ENCODE data around the gene SMURF1.

SMURF1 gene

DNA sequence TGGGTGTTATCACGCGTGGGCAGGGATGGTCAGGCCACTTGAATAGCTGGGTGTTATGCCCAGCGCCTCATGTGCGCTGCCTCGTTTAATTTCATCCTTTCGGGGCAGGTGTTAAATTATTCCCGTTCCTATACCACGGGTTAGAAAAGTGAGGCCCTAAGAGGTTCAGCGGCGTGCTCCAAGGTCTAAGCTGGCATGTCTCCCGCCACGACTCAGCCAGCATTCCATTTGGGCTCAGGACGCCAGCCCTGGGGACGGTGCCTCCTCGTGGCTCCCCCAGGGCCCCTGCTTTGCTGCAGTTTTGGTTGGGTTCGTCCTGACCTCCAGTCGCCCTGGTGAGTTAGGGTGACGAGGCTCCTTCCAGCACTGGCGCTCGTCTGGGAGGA lies 141.1 kb downstream of the SMURF1 start:
- Histone ChIP-seq H3K27me3 (ENCODE audit: insufficient read depth, low read length) (no peaks in the 10 kb centered on the region), H3K4me1 (ENCODE audit: insufficient read depth, low read length) (no peaks in the 10 kb centered on the region), H3K36me3 (ENCODE audit: insufficient read depth, low read length) (peaks cover 72% of the 10 kb centered on the region), H3K9me3 (ENCODE audit: low read length) (no peaks in the 10 kb centered on the region), H3K4me3 (ENCODE audit: low read length) (no peak overlapping the region), H2AFZ (ENCODE audit: low read depth, low read length) (no peak overlapping the region)

DNA sequence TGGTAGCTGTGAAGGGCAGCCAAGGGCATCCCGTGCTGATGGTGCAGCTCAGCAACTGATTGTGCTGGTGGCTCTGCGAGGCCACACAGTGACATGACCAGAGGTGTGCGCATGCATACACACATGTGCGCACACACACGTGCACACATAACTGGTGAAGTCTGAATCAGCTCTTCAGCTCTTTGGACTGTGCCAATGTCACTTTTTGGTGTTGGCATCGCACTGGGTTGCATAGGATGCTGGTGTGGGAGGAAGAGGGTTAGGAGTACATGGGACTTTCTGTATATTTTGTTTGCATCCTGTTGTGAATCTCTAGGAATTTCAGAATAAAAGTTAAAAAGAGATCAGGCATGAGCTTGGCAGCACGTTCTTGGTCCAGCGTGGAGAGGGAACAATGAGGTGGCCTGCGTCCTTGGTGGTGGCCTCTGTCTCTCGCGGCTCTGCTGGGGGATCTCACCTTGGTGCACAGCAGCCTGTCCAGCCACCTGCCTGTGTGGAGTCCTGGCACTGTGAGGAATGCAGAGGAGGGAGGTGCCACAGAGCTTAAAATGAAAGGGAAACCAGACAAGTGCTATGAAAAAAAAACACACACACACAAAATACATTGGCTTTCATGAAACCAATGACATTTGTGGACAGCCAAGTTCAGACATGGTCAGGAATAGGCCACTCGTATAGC lies 141.6 kb downstream of the SMURF1 start:
- H3K4me3 ChIP-seq (ENCODE audit: low read length): no peak overlapping the region
- no peaks in the 10 kb centered on the region for H3K27me3 ChIP-seq (ENCODE audit: insufficient read depth, low read length)
- peaks cover 77% of the 10 kb centered on the region for H3K36me3 ChIP-seq (ENCODE audit: insufficient read depth, low read length)
- no peak overlapping the region for H2AFZ ChIP-seq (ENCODE audit: low read depth, low read length)
- no peaks in the 10 kb centered on the region for H3K9me3 ChIP-seq (ENCODE audit: low read length)
- no peaks in the 10 kb centered on the region for H3K4me1 ChIP-seq (ENCODE audit: insufficient read depth, low read length)

DNA sequence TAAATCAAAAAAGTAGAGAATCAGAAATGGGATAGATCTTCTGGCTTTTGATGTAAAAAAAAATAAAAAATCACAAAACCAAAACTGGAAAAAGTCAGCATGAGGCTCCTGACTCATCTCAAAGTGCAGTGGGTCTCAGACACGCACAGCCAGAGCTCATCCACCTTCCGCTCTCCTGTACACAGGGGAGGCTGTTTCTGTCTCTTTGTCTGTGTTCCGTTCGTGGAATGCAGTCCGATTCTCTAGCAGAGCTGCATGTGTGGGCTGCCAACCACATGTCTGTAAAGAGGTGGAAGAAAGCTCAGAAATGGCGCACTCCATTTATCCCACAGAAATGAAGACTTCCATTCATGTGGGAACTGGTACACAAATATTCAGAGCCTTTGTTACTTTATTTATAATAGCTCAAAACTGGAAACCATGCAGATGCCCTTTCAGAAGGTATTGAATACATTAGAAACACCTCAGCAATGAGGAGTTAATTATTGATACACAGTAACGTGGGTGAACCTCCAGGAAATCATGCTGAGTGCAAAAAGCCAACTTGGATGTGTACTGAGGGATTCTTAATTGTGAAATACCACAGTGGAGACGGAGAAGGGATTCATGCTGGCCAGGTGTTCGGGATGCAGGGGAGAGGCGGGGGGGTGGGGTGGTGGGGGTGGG lies 142.3 kb downstream of the SMURF1 start:
- peaks cover 75% of the 10 kb centered on the region for H3K36me3 ChIP-seq (ENCODE audit: insufficient read depth, low read length)
- H3K9me3 ChIP-seq (ENCODE audit: low read length): no peaks in the 10 kb centered on the region
- H3K4me3 ChIP-seq (ENCODE audit: low read length): no peak overlapping the region
- H3K4me1 ChIP-seq (ENCODE audit: insufficient read depth, low read length): no peaks in the 10 kb centered on the region
- H2AFZ ChIP-seq (ENCODE audit: low read depth, low read length): no peak overlapping the region
- no peaks in the 10 kb centered on the region for H3K27me3 ChIP-seq (ENCODE audit: insufficient read depth, low read length)

DNA sequence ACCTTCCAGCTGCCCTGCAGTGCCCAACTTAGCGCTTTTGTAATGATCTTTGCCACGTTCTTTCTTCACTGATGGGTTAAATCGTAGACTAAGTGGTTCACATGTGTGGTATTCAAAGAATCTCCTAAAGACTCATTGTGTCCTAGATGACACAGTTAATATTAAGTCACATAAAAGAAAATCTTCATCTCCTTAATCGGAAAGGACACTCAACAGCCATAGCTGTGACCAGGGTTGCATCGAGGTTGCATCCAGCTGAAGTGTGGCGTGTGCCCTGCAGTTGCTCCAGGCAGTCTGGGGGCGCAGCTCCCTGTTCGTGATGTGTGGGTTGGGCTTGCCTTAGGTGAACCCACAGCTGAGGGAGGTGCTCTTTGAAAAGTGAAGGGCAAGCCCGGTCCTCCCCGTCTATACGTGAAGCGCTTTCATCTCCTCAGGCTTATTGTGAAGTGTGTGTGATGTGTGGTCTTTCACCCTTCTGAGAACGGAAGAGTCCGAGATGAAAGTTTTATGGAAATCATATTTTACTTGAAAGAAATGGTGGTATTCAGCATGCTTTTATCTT lies 142.9 kb downstream of the SMURF1 start:
- no peaks in the 10 kb centered on the region for H3K4me1 ChIP-seq (ENCODE audit: insufficient read depth, low read length)
- no peaks in the 10 kb centered on the region for H3K27me3 ChIP-seq (ENCODE audit: insufficient read depth, low read length)
- no peak overlapping the region for H2AFZ ChIP-seq (ENCODE audit: low read depth, low read length)
- peaks cover 75% of the 10 kb centered on the region for H3K36me3 ChIP-seq (ENCODE audit: insufficient read depth, low read length)
- H3K9me3 ChIP-seq (ENCODE audit: low read length): no peaks in the 10 kb centered on the region
- H3K4me3 ChIP-seq (ENCODE audit: low read length): no peak overlapping the region

DNA sequence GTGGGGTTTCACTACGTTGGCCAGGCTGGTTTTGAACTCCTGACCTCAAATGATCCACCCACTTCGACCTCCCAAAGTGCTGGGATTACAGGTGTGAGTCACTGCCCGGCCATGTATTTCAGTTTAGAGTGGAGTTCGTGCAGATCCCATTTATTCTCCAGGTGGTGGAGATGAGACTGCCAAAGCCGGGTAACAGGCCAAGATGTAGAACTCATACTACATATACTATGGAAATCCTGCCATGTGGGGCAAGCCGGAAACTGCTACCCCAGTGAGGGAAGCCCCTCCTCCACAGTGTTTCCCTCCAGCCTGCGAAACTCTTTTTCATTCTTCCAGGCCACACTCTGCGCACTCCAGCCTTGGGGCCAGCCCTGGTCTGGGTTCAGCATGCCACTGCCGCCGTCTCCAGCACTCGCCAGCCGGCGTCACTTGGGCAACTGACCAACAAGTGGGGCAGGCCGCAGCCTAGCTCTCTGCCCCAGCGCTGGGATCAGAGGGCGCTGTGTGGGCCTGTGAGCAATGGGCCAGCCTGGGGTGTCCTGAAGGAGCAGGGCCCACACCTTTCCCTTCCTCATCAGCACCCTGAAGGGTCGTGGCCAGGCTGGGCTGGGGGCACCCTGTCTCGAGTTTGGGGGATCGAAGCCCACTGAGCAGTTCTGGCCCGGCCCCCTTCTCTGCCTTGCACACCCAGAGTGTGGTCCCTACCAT lies 143.6 kb downstream of the SMURF1 start:
- Histone ChIP-seq H3K36me3 (ENCODE audit: insufficient read depth, low read length) (peaks cover 75% of the 10 kb centered on the region), H3K4me3 (ENCODE audit: low read length) (no peak overlapping the region), H3K9me3 (ENCODE audit: low read length) (no peaks in the 10 kb centered on the region)

DNA sequence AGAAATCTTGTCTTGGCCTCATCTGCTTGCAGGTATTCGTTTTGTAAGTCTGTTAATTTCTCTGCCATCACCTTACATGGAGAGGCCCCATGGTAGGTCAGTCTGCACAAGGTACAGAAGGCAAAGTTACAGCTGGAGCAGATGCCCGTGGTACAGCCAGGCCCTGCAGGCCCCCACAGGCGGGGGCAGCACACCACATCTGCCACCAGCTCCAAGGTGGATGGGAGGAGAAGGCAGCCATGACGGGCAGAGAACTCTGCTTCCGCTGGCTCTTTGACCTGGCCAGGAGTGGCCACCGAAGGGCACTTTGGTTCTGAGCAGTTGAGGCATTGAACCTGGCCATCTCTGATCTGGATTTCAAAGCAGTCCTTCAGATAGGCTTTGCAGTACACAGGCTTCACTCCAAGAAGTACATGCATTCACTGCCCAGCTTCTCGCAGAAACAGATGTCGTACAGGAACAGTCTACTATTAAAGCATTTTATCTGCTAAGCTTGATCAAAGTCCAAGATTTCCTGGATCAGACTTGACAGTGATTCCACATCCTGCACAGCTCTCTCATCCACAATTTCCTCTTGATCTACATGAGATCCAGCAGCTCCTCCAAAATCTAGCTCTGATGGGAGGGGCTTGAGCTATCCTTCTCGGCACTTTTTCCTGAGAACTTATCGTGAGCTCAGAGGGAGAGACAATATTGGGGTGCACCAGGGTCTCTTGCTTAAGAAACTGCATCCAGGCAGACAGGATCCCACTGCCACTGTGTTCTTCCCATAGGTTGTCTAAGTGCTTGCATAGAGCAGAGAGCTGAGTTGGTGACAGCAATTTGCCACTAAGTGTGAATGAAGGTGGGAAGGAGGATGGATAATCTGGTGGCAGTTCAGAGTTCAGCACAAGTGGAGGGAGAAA lies 144.8 kb downstream of the SMURF1 start:
- no peaks in the 10 kb centered on the region for H3K27me3 ChIP-seq (ENCODE audit: insufficient read depth, low read length)
- no peak overlapping the region for H2AFZ ChIP-seq (ENCODE audit: low read depth, low read length)
- H3K4me3 ChIP-seq (ENCODE audit: low read length): no peak overlapping the region
- H3K9me3 ChIP-seq (ENCODE audit: low read length): no peaks in the 10 kb centered on the region
- H3K36me3 ChIP-seq (ENCODE audit: insufficient read depth, low read length): peaks cover 75% of the 10 kb centered on the region
- H3K4me1 ChIP-seq (ENCODE audit: insufficient read depth, low read length): no peaks in the 10 kb centered on the region

More for the DNA sequence above, 143.6 kb downstream of the SMURF1 start:
- H3K27me3 ChIP-seq (ENCODE audit: insufficient read depth, low read length): no peaks in the 10 kb centered on the region
- H2AFZ ChIP-seq (ENCODE audit: low read depth, low read length): no peak overlapping the region
- H3K4me1 ChIP-seq (ENCODE audit: insufficient read depth, low read length): no peaks in the 10 kb centered on the region

DNA sequence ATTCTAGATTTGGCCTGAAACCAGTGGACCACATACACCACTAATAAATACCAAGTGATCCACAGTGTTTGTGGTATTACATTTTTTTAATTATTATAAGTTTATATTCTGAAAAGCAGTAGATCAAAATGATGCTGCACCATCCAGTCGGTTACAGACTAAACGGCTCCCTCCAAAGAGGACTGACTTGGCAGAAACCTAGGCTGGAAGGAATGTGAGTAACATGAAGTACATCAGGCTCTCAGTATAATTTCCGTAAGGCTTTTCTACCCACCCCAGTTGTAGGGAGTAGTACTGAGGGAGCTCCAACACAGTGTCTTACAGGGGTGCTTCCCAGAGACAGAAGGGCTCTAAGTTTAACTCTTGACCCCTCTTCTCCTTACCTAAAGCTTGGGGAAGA lies 146.1 kb downstream of the SMURF1 start:
- H2AFZ ChIP-seq (ENCODE audit: low read depth, low read length): no peak overlapping the region
- no peaks in the 10 kb centered on the region for H3K9me3 ChIP-seq (ENCODE audit: low read length)
- H3K27me3 ChIP-seq (ENCODE audit: insufficient read depth, low read length): no peaks in the 10 kb centered on the region
- no peaks in the 10 kb centered on the region for H3K4me1 ChIP-seq (ENCODE audit: insufficient read depth, low read length)
- H3K4me3 ChIP-seq (ENCODE audit: low read length): no peak overlapping the region
- H3K36me3 ChIP-seq (ENCODE audit: insufficient read depth, low read length): peaks cover 79% of the 10 kb centered on the region

DNA sequence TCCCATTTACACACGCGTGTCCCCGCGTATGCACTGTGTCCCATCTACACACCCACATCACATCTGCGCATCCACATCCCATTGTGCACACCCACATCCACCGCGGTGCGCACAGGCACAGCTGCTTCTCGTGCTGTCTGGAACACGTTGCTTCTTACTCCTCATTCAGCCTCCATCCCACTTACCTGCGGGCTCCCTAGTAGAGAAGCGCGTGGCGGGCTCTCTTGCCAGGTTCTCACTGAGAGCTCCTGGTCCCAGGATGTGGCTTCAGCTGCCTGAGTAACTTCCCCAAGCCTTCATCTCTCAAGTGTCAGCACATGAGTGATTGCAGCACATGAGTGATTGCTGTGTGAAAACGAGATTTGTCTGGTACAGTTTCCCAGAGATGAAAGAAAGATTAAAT lies 147.8 kb downstream of the SMURF1 start:
- Histone ChIP-seq H3K27me3 (ENCODE audit: insufficient read depth, low read length) (no peaks in the 10 kb centered on the region), H2AFZ (ENCODE audit: low read depth, low read length) (no peak overlapping the region), H3K4me3 (ENCODE audit: low read length) (no peak overlapping the region), H3K9me3 (ENCODE audit: low read length) (no peaks in the 10 kb centered on the region), H3K4me1 (ENCODE audit: insufficient read depth, low read length) (no peaks in the 10 kb centered on the region), H3K36me3 (ENCODE audit: insufficient read depth, low read length) (peaks cover 88% of the 10 kb centered on the region)

DNA sequence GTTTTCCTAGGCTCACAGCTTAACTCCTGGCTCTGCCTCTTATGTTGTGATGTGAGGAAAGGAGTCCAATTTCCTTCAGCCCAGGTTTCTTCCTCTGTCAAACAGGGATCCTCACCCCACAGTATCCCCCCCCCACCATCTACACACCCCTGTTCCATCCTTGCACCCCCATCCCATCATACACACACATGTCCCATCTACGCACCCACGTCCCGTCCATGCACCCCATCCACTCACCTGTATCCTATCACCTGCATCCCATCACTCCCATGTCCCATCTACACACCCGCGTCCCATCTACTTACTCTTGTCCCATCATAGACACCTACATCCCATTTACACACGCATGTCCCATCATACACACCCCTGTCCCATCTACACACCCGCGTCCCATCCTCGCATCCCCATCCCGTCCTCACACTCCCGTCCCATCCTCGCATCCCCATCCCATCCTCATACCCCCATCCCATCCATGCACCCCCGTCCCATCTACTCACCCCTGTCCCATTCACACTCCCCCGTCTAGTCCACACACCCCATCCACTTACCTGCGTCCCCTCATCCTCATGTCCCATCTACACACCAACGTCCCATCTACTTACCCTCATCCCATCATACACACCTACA lies 148.3 kb downstream of the SMURF1 start:
- Histone ChIP-seq H2AFZ (ENCODE audit: low read depth, low read length) (no peak overlapping the region), H3K9me3 (ENCODE audit: low read length) (no peaks in the 10 kb centered on the region), H3K4me3 (ENCODE audit: low read length) (no peak overlapping the region), H3K4me1 (ENCODE audit: insufficient read depth, low read length) (no peaks in the 10 kb centered on the region), H3K27me3 (ENCODE audit: insufficient read depth, low read length) (no peaks in the 10 kb centered on the region), H3K36me3 (ENCODE audit: insufficient read depth, low read length) (peaks cover 89% of the 10 kb centered on the region)

DNA sequence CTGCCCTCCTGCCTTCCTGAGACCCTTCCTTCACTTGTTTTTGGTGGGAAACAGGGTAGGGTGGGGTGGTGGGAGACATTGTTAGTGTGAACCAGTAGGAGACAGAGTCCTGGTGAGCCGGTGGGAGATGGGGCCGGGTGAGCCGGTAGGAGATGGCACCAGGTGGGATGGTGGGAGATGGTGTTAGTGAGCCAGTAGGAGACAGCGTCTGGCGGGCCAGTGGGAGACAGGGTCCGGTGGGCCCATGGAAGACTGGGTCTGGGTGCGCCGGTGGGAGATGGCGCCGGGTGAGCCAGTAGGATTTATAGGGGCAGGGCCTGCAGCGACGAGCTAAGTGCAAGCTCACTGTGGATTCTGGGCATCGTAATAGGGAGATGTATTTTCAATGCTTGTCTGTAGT lies 148.8 kb downstream of the SMURF1 start:
- H3K36me3 ChIP-seq (ENCODE audit: insufficient read depth, low read length): peaks cover 87% of the 10 kb centered on the region
- no peaks in the 10 kb centered on the region for H3K4me1 ChIP-seq (ENCODE audit: insufficient read depth, low read length)
- H3K9me3 ChIP-seq (ENCODE audit: low read length): no peaks in the 10 kb centered on the region
- no peaks in the 10 kb centered on the region for H3K27me3 ChIP-seq (ENCODE audit: insufficient read depth, low read length)
- H2AFZ ChIP-seq (ENCODE audit: low read depth, low read length): no peak overlapping the region
- H3K4me3 ChIP-seq (ENCODE audit: low read length): no peak overlapping the region

DNA sequence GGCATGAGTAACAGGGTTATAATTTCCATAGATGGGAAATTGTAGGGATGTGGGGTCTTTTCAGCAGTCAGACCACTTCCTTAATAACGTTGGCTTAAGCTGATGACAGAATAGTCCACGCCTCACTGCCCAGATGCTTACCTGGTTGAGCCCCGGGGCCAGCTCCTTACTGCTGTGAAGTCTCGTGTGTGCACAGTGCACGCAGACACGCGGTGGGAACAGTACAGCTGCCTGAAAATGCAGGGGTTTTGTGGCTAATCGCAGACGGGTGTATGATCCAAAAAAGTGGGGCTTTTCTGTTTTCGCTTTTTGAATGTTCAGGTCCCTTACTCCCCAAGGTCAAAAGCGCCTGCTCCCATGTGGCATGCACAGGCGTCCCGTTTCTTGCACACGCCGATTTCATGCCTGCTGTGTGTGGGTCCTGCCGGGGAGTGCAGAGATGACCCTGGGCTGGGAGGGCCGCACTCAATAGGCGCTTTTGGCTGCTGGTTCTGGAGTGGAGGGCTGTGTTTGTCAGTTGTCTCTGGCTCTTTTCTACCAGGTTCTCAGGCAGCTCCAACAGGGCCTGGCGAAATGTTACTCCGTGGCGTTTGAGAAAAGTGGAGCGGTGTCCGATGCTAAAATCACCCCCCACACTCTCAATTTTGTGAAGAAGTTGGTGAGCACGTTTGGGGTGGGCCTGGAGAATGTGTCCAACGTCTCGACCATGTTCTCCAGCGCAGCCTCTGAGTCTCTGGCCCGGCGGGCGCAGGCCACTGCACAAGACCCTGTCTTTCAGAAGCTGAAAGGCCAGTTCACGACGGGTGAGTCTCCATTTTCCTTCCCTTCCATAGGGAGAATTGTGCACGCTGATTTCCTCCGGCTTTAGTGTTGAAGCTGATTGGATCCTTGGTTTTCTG lies 149.6 kb downstream of the SMURF1 start:
- Histone ChIP-seq H3K4me3 (ENCODE audit: low read length) (no peak overlapping the region), H3K9me3 (ENCODE audit: low read length) (no peaks in the 10 kb centered on the region), H3K4me1 (ENCODE audit: insufficient read depth, low read length) (no peaks in the 10 kb centered on the region), H2AFZ (ENCODE audit: low read depth, low read length) (no peak overlapping the region), H3K27me3 (ENCODE audit: insufficient read depth, low read length) (no peaks in the 10 kb centered on the region), H3K36me3 (ENCODE audit: insufficient read depth, low read length) (peaks cover 89% of the 10 kb centered on the region)
